Body of pancreas (tissue), 4 donors: Measurements from ENCODE around the gene UBXN7.

ENCODE experiments used
- POLR2A ChIP-seq, 3 donors: fragments of 450-650 bp; IDR thresholded peaks; one replicate each; pipeline ENCODE4 v1.6.1; 2016; ENCODE audit warnings: antibody characterized with exemption in 3 of 3, mild to moderate bottlenecking in 2 of 3
- TF ChIP-seq, protein P1 (sequence below), 7 experiments: fragments of 450-650 bp in 4 of 7; fragments of 200-600 bp in 3 of 7; sonication (generic) in 3 of 7; IDR thresholded peaks; one replicate each; pipeline ENCODE4 v1.5.1; 2016 to 2019; ENCODE audit warnings: antibody characterized with exemption in 7 of 7

DNA sequence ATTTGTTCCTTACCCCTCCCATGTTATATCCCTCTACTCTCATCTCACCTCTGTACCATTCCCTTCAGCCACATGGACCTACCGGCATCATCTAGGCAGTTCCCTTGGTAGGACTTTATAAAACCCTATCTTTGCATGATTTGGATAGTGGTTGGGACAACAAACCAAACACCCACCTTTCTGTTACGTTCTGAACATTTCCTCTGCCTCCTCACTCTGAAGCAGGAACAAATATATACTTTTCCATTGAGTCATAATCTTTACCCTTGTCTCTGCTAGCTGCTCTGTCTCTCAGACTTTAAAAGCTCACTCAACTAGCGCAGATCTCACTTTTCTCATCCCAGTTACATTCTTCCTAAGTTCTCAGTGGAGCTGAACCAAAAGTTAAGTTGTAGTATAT, 17.8 kb downstream of the UBXN7 start:
- TF ChIP-seq, protein P1, sequence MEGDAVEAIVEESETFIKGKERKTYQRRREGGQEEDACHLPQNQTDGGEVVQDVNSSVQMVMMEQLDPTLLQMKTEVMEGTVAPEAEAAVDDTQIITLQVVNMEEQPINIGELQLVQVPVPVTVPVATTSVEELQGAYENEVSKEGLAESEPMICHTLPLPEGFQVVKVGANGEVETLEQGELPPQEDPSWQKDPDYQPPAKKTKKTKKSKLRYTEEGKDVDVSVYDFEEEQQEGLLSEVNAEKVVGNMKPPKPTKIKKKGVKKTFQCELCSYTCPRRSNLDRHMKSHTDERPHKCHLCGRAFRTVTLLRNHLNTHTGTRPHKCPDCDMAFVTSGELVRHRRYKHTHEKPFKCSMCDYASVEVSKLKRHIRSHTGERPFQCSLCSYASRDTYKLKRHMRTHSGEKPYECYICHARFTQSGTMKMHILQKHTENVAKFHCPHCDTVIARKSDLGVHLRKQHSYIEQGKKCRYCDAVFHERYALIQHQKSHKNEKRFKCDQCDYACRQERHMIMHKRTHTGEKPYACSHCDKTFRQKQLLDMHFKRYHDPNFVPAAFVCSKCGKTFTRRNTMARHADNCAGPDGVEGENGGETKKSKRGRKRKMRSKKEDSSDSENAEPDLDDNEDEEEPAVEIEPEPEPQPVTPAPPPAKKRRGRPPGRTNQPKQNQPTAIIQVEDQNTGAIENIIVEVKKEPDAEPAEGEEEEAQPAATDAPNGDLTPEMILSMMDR (IDR thresholded peaks at IDR 0.05): no peak
- no peak for TF ChIP-seq POLR2A (IDR thresholded peaks at IDR 0.05)
